NCI-H748 treated with DMSO at 0.1 percent for 48 hours (cell line): ENCODE data around the gene NISCH.

Experiments
- DNase-seq: peaks from one replicate; lab custom pipeline; 2025; lab: John Stamatoyannopoulos, UW

The NISCH gene

DNA sequence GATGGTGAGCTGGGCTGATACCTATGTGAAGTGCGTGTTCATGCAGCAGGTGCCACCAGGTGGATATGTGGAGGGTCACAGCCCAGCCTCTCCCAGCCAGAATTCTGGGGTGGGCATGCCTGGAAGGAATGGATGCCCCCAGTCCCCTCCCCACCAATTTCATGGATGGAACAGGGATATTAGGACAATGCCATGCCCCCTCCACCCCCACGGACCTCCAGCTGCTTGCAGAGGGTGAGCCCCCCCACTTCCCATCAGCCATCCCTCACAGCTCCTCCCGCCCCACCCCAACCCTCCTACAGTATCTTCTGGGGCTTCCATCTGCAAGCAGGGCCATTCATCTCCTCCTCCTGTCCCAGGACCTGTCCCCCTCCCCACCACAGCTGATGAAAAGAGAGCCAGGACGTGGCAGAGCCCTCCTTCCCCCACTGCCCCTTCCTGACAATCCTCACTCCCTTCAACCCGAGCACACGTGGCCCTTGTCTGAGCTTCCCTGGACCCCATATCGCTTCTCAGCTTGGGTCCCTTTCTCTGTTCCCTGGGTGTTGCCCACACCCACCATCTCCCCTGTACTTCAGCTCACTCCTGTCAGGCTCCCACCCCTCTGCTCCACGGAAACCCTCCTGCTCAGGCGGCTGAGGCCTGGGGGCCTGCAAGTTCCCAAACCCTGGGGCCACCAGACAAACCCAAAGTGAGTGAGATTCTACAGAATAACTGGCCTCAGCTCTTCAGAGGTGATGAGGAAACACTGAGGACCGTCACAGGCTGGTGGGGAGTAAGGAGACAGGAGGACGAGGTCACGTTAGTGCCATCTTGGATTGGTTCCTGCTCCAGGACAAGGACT, 7.7 kb upstream of the NISCH start:
- DNase-seq, result no peak

- DNase-seq, result no peak
Measured at GRCh38 chr3:52450489-52451236, 4.7 kb upstream of the NISCH start.

DNA sequence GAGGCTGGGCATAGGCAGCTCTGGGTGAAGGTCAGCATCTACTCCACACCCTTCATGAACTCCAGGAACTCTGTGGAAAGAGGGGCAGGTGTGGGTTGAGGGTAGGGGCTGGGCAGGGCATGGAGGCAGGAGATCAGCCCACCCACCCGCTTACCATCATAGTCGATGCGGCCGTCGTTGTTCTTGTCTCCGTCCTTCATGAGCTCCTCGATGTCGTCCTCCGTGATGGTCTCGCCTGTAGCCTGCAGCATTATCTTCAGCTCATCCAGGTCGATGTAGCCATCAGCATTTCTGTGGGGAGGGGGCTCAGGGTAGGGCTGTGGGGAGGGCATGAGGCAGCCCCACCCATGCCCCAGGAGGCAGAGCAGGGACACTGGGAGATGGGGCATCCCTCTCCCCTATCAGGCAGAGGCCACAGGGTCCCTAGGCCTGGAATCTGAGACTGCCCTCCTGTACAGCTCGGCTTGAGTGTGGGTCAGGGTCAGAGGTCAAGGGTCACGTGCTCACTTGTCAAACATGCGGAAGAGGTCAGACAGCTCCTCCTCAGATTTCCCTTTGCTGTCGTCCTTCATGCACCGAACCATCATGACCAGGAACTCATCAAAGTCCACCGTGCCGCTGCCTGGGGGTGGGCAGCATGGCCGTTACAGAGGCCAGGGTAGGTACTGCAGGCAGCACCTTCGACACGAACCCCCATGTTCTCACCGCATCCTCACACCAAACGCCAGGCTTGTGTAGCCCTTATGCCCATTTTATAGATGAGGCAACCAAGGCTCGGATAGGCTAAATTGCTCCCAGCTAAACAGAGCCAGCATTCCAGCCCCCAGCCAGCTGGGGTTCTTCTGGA, 3.9 kb upstream of the NISCH start:
- no peak for DNase-seq

- DNase-seq, result no peak
Measured at GRCh38 chr3:52452126-52452525, 3.3 kb upstream of the NISCH start.

DNA sequence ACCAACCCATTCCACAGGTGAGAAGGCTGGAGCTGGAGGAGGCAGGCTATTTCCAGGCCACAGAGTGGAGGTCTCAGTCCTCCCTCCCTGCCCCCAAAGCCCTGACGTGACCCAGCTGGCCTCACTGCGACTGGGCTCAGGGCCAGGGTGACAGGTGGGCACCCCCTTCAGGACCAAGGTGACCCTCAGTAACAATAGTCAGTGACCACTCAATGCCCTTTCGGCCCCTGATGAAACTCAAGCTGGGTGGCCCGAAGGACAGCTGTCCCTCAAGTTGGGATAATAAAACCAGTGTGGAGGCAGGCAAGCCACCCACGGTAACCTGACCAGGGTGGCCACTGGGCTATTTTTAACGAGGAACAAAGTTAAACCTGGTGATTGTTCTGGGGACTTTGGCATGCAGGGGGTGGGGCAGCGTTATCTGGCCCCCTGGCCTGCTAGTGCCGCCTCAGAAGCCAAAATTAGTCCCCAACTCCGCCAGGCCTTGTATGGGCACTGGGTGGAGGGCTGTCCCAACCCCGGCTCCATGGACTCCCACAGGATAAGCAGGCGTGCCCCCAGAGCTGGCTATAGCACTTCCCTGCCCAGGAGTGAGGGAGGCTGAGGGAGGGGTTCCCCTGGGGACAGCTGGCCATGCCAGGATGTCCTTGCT, 2.7 kb upstream of the NISCH start:
- no peak for DNase-seq

- DNase-seq, result no peak
Measured at GRCh38 chr3:52453496-52454249, 1.7 kb upstream of the NISCH start, which contains the start of gene TNNC1. Gene TNNC1, minus strand, starts transcription at chr3:52454041. Its CDS starts 26 bp downstream, at chr3:52454015.

GRCh38 chr3:52454250-52454937, 1.0 kb upstream of the NISCH start:
- DNase-seq, result no peak

DNA sequence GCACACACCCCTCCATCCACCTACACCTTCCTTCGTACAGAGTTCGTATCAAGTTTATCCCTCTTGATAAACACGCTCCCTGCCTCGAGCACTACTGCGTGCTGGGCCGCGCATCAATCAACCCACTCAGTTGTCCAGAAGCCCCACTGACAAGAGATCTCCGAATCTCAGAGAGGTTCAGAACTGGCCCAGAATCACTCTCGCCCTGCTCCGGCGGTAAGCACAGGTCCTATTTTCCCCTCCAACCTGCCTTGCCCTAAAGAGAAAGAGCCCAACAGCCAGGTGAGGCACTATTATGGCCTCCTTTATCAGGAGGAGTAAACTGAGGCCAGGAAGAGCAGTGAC, 494 bp upstream of the NISCH start:
- DNase-seq, result no peak

- no peak for DNase-seq
Measured at GRCh38 chr3:52456169-52456799, 880 bp downstream of the NISCH start.

- DNase-seq, result no peak
Measured at GRCh38 chr3:52456800-52457183, 1.4 kb downstream of the NISCH start.

DNA sequence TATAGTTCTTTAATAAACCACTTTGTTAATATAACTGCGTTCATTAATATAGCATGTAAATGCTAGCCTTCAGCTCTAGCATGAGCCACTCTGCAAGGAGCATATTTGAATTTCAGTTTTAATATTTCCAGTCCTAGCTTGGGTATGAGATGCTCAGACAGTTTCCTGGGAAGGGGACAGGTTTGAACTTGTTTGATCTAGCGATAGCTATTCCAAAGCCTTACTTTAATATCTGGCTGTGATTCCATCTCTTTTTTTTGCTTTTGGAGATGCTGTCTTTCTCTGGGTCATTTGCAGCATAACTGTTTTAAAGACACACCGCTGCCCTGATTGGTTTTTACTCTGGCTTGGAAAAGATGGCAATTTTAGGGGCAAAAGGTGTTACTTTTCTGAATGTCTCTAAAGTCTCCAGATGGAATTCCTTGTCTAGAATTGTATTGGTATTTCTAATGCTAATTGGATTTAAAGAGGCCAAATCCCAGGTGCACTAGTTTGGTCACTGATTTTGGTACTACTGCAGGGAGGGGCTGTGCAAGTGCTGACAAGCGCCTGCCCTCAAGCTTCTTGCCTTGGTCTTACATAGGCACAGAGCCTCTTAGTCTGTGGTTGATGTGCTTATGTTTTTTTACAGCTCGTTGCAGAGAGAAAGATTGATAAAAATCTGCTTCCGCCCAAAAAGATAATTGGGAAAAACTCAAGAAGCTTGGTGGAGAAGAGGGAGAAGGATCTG, 2.8 kb downstream of the NISCH start:
- no peak for DNase-seq

DNA sequence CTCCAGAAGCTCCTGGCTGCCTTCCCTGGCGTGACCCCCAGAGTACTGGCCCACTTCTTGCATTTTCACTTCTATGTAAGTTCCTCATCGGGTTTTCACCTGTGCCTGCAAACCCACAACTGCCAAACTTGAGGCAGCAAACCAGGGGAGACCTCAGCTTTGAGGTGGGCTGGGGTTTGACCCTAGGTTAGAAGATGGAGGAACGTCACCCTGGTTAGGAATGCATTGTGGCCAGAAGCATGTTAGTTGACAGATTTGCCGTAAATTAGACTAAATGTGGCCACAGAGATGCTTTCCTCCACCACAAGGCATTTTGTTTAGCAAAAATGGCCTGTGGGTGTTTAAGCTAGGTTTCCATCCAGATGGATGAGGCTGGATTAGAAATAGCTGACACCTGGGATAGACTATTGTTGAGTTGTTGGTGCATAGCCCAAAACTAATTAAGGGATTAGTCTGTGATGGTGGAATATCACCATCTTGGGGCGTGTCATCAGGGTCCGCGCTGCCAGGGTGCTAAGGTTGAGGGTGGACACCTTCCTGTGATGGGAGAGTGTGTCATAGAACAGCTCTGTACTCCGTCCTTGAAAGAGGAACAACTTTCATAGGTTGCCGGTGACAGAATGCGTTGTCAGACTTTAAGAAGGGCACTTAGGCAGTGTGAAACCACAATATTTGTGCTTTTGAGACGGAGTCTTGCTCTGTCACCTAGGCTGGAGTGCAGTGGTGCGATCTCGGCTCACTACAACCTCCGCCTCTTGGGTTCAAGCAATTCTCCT, 3.6 kb downstream of the NISCH start:
- DNase-seq, result no peak

GRCh38 chr3:52461874-52462273, 6.5 kb downstream of the NISCH start:
- DNase-seq, result no peak

DNA sequence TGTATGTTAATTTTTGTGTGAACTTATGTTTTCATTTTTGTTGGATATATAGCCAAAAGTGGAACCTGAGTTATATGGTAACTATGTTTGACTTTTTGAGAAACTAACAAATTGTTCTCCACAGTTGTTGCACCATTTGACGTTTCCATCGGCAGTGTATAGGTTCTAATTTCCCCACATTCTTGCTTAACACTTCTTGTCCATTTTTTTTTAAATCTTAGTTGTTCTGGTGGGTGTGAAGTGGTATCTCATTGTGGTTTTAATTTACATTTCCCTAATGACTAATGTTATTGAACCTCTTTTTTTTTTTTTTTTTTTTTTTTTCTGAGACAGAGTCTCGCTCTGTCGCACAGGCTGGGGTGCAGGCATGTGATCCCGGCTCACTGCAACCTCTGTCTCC, 8.0 kb downstream of the NISCH start:
- no peak for DNase-seq

- no peak for DNase-seq
Measured at GRCh38 chr3:52468336-52468735, 12.9 kb downstream of the NISCH start.

- DNase-seq, result no peak
Measured at GRCh38 chr3:52469001-52469400, 13.6 kb downstream of the NISCH start.

DNA sequence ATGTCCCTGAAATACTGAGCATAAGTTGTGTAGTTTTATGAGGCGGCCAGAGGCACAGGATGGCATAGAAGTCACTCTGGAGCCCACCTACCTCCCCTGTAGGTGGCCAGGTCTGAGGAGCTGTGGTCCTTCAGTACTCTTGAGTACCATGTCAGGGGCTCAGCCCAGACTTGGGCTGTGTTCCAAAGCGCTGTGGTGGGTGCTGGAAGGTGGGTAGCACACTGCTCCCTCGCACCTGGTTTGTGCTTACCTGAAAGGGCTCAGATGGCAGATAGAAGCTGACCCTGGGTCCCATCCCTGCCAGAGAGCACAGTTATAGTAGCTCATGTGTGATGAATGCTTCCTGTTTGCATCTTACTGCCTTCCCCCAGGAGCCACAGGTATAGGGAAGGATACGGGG, 15.5 kb downstream of the NISCH start:
- no peak for DNase-seq

GRCh38 chr3:52471371-52472238, 16.2 kb downstream of the NISCH start:
- DNase-seq, result no peak
